ENCODE data around the gene CCDC159. TPM values are rescaled to one million over a fixed set of nuclear protein-coding genes. Genes with fewer than 3 reads are reported as not detected.

CCDC159 gene, protein sequence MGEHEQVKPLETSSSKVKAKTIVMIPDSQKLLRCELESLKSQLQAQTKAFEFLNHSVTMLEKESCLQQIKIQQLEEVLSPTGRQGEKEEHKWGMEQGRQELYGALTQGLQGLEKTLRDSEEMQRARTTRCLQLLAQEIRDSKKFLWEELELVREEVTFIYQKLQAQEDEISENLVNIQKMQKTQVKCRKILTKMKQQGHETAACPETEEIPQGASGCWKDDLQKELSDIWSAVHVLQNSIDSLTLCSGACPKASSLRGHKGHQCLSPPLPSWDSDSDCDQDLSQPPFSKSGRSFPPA
- polyA plus RNA-seq (2012; rRNA removed), result 25.2 and 30.1 TPM in 2 replicates
- polyA plus RNA-seq (2012; cell fraction: cytosol; rRNA removed), result 11.0 and 15.1 TPM in 2 replicates
- 160 and 203 TPM in 2 replicates for polyA plus RNA-seq (2012; cell fraction: nucleus; rRNA removed)

DNA sequence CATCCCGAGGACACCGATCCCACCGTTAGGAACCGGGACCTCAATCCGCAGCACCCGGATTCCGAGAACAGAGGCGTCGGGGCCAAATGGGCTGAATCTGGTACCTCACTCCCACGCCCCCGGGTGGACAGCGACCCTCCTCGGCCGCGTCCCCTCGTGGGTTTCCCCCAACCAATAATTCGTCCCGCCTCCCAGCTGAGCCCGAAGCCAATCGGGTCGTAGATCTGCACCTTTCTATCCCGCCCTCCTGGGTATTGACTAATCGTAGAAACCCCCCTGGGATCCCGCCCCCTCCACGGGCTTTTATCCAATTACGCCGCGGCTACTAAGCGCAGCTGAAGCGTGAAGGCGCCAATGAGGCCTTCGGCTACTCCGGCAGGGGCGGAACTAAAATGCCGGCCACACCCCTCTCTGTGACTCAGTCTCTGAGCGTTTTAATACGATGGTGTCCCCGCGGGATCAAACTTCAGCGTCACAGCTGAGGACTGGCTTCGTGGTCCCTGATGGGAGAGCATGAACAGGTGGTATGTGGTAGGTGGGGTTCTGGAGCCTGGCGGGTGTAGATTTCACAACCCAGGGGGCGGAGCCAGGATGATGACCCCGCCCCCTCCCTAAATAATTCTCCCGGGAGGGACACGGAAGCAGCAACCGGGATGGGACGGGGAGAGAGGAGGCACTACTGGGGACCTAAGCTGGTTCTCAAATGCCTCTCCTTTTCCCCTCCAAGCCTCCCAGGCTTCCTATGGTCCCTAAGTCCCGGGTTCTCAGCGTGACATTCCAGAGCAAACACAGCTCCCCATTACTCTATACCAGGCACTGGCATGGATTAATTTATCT, at the start of gene CCDC159, which contains the start of gene TMEM205:
Gene CCDC159 (plus strand): TSS at position 416 of the 837 bp plus-strand sequence. CDS start 88 bp downstream, at position 504.
Gene TMEM205 (minus strand): TSS at position 165 of the 837 bp plus-strand sequence. CDS start 649 bp downstream, outside the sequence.
- Histone ChIP-seq H3K9ac (peak within 1 kb of the TSS; percentile 76), H3K36me3 (replicated peaks in 1 of 2; ENCODE audit: control insufficient read depth in 1 of 2, insufficient read depth in 2 of 2, low read length in 1 of 2) (peaks cover 4 to 7% of the 10 kb centered on the region in 2 experiments), H4K20me1 (ENCODE audit: insufficient read depth) (peaks cover 7% of the 10 kb centered on the region), H3K4me3 (ENCODE audit: low read depth in 2 of 2, low read length in 1 of 2) (peak within 1 kb of the TSS; percentile 74 to 96), H3F3A (replicated peaks; ENCODE audit: insufficient read depth) (peaks cover 18% of the 10 kb centered on the region), H3K27ac (ENCODE audit: low read depth in 2 of 2, low read length in 1 of 2) (peak within 1 kb of the TSS; percentile 58 to 74), H3K4me2 (peak within 1 kb of the TSS; percentile 95), H2AFZ (ENCODE audit: low read depth) (peak within 1 kb of the TSS; percentile 96), H3K9me2 (no peaks in the 10 kb centered on the region), H3K9me3 (no peaks in the 10 kb centered on the region), H3K27me3 (ENCODE audit: insufficient read depth) (no peaks in the 10 kb centered on the region), H3K79me2 (ENCODE audit: insufficient read depth) (no peaks in the 10 kb centered on the region), H3K4me1 (ENCODE audit: control insufficient read depth in 1 of 2, insufficient read depth in 2 of 2, low read depth in 1 of 2, low read length in 1 of 2) (peaks cover 13 to 14% of the 10 kb centered on the region in 2 experiments; a peak in 2 of 4 replicates)
- POLR2A ChIA-PET, result interaction anchor here (0.6 to 2.3 kb wide), 4 partner anchors 28 to 53 kb away, joined by 3 to 15 read pairs (median 4); partner anchors contain the start of gene SWSAP1
- CTCF ChIA-PET, result interaction anchor here (0.7 to 3.0 kb wide), 7 partner anchors 31 to 189 kb away, joined by 3 to 23 read pairs (median 6); partner anchors contain the start of gene TSPAN16
- DNase-seq, result peak; percentile 95
- WGBS (ENCODE audit: low lambda C conversion rate), result under 1% methylated on average over 32 of the region's 50 CpGs
- TF ChIP-seq POLR2AphosphoS5 (IDR thresholded peaks at IDR 0.05; ENCODE audit: low read depth, low read length) (peak; percentile 85), NRF1 (IDR thresholded peaks at IDR 0.05; ENCODE audit: low read depth, low read length) (no peak), GABPA (IDR thresholded peaks at IDR 0.05; ENCODE audit: low read depth) (no peak; the same call in 1 of the 2 replicates), TEAD4 (IDR thresholded peaks at IDR 0.05; ENCODE audit: borderline replicate concordance, insufficient read depth) (no peak), TAF1 (IDR thresholded peaks at IDR 0.05; ENCODE audit: borderline replicate concordance, low read depth, low read length) (peak; percentile 18; the same call in 1 of the 2 replicates), FOXM1 (IDR thresholded peaks at IDR 0.05; ENCODE audit: low read depth) (no peak), EP300 (IDR thresholded peaks at IDR 0.05; ENCODE audit: borderline replicate concordance in 1 of 2, low read depth in 1 of 2, low read length in 1 of 2) (no peak), ELF1 (IDR thresholded peaks at IDR 0.05) (peak; percentile 57), EZH2phosphoT487 (IDR thresholded peaks at IDR 0.05; ENCODE audit: borderline replicate concordance, low read depth) (no peak), MXI1 (IDR thresholded peaks at IDR 0.05; ENCODE audit: low read depth, low read length) (peak; percentile 71; the same call in 1 of the 2 replicates), SIN3A (IDR thresholded peaks at IDR 0.05; ENCODE audit: borderline replicate concordance, low read depth, low read length) (peak; percentile 80; the same call in 1 of the 2 replicates), TCF12 (IDR thresholded peaks at IDR 0.05) (peak; percentile 65; the same call in 1 of the 2 replicates), RCOR1 (IDR thresholded peaks at IDR 0.05; ENCODE audit: low read length) (no peak; the same call in 1 of the 2 replicates), FOXJ3 (CRISPR knock-in tag; IDR thresholded peaks at IDR 0.05) (no peak), NFIC (IDR thresholded peaks at IDR 0.05; ENCODE audit: borderline replicate concordance) (no peak), RFX5 (IDR thresholded peaks at IDR 0.05; ENCODE audit: low read length) (peak; percentile 67), SMC3 (IDR thresholded peaks at IDR 0.05; ENCODE audit: low read depth, low read length) (no peak), MEF2A (IDR thresholded peaks at IDR 0.05; ENCODE audit: borderline replicate concordance, low read depth) (no peak)
- TF ChIP-seq, protein P1, sequence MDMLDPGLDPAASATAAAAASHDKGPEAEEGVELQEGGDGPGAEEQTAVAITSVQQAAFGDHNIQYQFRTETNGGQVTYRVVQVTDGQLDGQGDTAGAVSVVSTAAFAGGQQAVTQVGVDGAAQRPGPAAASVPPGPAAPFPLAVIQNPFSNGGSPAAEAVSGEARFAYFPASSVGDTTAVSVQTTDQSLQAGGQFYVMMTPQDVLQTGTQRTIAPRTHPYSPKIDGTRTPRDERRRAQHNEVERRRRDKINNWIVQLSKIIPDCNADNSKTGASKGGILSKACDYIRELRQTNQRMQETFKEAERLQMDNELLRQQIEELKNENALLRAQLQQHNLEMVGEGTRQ (IDR thresholded peaks at IDR 0.05; ENCODE audit: borderline replicate concordance, low read depth, low read length), result no peak
- TF ChIP-seq, protein P2, sequence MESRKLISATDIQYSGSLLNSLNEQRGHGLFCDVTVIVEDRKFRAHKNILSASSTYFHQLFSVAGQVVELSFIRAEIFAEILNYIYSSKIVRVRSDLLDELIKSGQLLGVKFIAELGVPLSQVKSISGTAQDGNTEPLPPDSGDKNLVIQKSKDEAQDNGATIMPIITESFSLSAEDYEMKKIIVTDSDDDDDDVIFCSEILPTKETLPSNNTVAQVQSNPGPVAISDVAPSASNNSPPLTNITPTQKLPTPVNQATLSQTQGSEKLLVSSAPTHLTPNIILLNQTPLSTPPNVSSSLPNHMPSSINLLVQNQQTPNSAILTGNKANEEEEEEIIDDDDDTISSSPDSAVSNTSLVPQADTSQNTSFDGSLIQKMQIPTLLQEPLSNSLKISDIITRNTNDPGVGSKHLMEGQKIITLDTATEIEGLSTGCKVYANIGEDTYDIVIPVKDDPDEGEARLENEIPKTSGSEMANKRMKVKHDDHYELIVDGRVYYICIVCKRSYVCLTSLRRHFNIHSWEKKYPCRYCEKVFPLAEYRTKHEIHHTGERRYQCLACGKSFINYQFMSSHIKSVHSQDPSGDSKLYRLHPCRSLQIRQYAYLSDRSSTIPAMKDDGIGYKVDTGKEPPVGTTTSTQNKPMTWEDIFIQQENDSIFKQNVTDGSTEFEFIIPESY (IDR thresholded peaks at IDR 0.05; ENCODE audit: borderline replicate concordance, low read depth), result 0 out of 2 replicates have a peak, but pooled peaks have one; percentile 15
- TF ChIP-seq, protein P3, sequence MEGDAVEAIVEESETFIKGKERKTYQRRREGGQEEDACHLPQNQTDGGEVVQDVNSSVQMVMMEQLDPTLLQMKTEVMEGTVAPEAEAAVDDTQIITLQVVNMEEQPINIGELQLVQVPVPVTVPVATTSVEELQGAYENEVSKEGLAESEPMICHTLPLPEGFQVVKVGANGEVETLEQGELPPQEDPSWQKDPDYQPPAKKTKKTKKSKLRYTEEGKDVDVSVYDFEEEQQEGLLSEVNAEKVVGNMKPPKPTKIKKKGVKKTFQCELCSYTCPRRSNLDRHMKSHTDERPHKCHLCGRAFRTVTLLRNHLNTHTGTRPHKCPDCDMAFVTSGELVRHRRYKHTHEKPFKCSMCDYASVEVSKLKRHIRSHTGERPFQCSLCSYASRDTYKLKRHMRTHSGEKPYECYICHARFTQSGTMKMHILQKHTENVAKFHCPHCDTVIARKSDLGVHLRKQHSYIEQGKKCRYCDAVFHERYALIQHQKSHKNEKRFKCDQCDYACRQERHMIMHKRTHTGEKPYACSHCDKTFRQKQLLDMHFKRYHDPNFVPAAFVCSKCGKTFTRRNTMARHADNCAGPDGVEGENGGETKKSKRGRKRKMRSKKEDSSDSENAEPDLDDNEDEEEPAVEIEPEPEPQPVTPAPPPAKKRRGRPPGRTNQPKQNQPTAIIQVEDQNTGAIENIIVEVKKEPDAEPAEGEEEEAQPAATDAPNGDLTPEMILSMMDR (IDR thresholded peaks at IDR 0.05), result peak; percentile 28; the same call in 1 of the 2 replicates
- TF ChIP-seq, protein P4, sequence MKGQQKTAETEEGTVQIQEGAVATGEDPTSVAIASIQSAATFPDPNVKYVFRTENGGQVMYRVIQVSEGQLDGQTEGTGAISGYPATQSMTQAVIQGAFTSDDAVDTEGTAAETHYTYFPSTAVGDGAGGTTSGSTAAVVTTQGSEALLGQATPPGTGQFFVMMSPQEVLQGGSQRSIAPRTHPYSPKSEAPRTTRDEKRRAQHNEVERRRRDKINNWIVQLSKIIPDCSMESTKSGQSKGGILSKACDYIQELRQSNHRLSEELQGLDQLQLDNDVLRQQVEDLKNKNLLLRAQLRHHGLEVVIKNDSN (IDR thresholded peaks at IDR 0.05; ENCODE audit: borderline replicate concordance, low read depth), result no peak
